ENCODE data around the gene LMNTD2.

Gene LMNTD2

DNA sequence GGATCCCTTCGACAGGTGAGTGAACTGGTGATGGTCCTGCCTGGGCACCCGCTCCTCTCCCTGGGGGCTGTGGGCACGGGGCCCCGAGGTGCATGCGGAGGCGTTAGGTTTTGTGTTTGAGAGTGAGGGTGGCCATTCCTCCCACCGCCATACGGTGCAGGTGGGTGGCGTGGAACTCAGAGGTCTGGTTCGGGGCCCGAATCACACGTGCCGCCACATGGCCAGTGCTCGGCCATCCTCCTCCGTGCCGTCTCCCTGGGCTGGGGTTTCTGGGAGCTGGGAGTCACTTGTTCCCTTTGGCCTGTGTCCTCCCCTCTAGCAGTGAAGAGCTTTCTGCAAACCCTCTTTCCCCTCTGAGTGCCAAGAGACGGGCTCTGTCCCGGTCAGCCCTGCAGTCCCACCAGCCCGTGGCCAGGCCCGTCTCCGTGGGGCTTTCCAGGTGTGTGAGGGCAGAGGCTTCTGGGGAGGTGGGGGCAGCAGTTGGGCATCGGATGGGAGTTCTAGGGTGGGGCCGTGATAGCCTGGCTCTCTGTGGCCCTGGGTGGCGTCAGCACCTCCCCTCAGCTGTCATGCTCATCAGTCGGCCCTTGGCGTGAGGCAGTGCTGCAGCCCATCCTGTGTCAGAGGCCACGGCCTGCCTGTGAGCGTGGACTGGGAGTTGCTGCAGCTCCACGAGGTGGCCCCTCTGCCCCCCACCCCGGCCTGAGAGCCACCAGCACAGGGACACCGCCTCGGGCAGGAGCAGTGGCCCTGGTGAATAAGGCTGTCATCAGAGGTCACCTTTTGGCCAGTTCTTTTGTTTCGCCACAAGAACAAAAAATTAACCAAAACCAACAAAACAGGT lies 45.0 kb upstream of the LMNTD2 start:
- TF ChIP-seq, protein P1, sequence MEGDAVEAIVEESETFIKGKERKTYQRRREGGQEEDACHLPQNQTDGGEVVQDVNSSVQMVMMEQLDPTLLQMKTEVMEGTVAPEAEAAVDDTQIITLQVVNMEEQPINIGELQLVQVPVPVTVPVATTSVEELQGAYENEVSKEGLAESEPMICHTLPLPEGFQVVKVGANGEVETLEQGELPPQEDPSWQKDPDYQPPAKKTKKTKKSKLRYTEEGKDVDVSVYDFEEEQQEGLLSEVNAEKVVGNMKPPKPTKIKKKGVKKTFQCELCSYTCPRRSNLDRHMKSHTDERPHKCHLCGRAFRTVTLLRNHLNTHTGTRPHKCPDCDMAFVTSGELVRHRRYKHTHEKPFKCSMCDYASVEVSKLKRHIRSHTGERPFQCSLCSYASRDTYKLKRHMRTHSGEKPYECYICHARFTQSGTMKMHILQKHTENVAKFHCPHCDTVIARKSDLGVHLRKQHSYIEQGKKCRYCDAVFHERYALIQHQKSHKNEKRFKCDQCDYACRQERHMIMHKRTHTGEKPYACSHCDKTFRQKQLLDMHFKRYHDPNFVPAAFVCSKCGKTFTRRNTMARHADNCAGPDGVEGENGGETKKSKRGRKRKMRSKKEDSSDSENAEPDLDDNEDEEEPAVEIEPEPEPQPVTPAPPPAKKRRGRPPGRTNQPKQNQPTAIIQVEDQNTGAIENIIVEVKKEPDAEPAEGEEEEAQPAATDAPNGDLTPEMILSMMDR (IDR thresholded peaks at IDR 0.05; ENCODE audit: low read depth, low read length) = no peak
- no peak for DNase-seq (ENCODE audit: extremely low read depth, low read depth)

DNA sequence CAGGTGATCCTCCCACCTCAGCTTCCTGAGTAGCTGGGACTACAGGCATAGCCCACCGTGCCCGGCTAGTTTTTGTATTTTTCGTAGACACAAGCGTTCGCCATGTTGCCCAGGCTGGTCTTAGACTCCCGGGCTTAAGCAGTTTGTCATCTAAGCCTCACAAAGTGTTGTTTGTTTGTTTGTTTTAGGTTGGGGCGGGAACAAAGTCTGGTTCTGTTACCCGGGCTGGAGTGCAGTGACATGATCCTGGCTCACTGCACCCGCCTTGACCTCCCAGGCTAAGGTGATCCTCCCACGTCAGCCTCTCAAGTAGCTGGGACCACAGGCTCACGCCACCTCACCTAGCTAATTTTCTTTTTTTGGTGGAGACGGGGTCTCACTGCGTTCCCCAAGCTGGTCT lies 42.6 kb upstream of the LMNTD2 start:
- DNase-seq (ENCODE audit: extremely low read depth, low read depth) = no peak
- TF ChIP-seq, protein P1 (IDR thresholded peaks at IDR 0.05; ENCODE audit: low read depth, low read length) = no peak

DNA sequence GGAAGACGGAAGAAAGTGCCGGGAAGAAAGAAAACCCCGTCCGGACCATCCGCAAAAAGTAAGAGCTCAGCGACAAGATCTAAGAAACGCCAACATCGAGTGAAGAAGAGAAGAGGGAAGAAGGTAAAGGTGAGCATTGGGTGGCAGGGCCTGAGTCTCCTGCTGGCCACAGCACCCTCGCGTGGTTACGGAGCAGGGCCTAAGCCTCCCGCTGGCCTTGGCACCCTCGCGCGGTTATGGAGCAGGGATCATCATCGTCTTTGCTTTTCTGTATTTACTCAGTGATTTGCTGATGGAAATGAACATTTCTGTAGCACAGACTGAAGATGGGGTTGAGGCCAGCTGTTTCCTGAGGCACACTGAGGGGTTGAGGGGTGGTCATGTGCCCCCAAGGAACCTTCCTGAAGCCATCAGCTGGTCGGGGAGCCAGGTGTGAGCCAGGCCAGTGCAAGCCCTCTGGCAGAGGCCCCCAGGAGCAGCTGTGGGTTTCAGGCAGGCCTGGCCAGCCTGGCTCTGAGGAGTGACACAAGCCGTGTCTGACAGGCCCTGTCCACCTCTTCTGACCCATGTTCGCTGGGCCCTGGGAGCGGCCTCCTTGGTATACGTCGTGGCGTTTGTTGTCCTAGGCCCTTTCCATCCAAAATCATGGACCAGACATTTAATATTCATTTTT lies 41.2 kb upstream of the LMNTD2 start:
- TF ChIP-seq, protein P1 (IDR thresholded peaks at IDR 0.05; ENCODE audit: low read depth, low read length) = no peak
- no peak for DNase-seq (ENCODE audit: extremely low read depth, low read depth)

DNA sequence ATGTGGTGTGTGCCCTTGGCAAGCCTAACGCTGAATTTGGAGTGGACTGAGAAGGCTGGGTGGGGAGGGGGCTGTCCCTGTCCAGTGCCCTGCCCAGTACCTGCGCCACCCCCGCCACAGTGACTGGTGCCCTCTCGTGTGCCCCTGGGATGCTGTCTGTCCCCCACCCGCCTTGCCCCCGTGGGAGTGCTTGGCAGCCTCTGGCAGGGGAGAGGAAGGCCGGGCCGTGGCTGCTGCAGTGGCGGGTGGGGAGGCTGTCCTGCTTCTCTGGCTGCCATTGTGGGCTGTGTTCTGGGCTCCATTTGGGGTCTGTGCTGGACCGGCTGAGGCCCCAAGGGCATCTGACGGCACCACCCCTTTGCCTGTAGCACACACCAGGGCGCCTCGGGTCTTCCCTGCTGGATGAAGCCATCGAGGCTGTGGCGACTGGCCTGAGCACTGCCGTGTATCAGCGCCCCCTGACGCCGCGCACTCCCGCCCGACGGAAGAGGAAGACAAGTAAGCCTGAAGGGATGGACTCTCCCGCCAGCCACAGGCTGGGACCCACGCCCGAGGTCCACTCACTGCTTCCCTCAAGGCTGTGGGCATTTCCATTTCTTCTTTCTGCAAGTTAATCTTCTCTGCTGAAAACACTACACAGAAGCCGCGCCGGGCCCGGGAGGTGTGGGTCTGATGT lies 37.6 kb upstream of the LMNTD2 start:
- TF ChIP-seq, protein P1 (IDR thresholded peaks at IDR 0.05; ENCODE audit: low read depth, low read length) = no peak
- no peak for DNase-seq (ENCODE audit: extremely low read depth, low read depth)

DNA sequence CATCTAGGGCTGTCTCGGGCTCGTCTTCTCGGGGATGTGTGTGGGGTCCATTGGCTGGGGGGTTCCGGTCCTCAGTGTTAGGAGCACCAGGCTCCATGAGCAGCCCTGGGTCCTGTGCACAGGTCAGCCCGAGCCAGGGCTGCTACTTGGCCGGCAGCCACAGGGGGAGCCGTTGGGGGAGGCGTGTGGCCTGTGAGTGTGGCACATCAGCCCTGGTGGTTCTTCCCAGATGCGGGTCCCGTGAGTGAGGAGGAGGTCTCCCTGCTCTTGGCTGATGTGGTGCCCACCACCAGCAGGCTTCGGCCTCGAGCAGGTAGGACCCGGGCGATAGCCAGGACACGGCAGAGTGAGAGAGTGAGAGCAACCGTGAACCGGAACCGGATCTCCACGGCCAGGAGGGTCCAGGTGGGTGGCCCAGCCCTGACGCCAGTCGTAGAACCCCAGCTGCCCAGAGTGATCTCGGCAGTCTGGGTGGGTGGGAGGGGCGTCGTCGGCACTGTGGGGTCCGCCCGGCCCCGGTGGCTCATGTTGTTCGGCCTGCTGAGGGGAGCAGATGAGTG lies 36.7 kb upstream of the LMNTD2 start:
- DNase-seq (ENCODE audit: extremely low read depth, low read depth) = no peak
- TF ChIP-seq, protein P1 (IDR thresholded peaks at IDR 0.05; ENCODE audit: low read depth, low read length) = no peak

DNA sequence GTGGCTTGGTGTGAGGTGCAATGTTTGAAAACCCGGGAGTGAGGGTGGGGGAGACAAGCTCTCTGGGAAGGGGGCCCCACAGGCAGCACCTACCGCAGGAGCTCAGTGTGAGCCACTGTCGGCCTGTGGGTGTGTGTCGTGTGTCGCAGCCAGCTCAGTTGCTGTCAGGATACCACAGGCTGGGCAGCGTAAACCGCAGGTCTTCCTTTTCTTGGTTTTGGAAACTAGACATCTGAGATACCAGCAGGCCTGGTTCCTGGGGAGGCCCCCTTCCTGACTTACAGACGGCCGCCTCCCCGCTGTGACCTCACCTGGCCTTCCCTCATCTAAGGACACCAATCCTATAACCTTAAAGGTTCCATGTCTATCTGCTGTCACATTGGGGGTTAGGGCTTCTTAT lies 35.8 kb upstream of the LMNTD2 start:
- no peak for DNase-seq (ENCODE audit: extremely low read depth, low read depth)
- TF ChIP-seq, protein P1 (IDR thresholded peaks at IDR 0.05; ENCODE audit: low read depth, low read length) = no peak

All from AG09319 (cell line).